Spleen (tissue), 7 donors: ENCODE data around the gene TRERF1.

ENCODE experiments used
- POLR2A ChIP-seq, 3 donors: fragments of 450-650 bp; IDR thresholded peaks; one replicate each; pipeline ENCODE4 v1.5.1; 2017; ENCODE audit warnings: antibody characterized with exemption in 3 of 3, mild to moderate bottlenecking in 1 of 3
- POLR2AphosphoS5 ChIP-seq, 3 donors: sonication (generic); formaldehyde crosslinking; IDR thresholded peaks; one replicate each; pipeline ENCODE4 v1.5.1; 2017; ENCODE audit warnings: antibody characterized with exemption in 3 of 3
- TF ChIP-seq, protein P1 (sequence below), 11 experiments: fragments of 200-600 bp in 7 of 11; fragments of 450-650 bp in 4 of 11; sonication (generic) in 4 of 11; IDR thresholded peaks in 8 of 11; conservative IDR thresholded peaks in 3 of 11; 1 replicate in 7 of 11; 2 replicates in 4 of 11; pipeline versions ENCODE4 v1.4.0 to v1.8.0; 2016 to 2021; ENCODE audit warnings: antibody characterized with exemption in 11 of 11, inconsistent platforms in 4 of 11, mild to moderate bottlenecking in 1 of 11
- donor health status: DM: no; HTN: no; CAD: no; lungs with moderate emphysema.
- donor health status: DM: no; HTN: no; CAD: no.
- donor health status: DM: no; HTN: no; CAD: no.

DNA sequence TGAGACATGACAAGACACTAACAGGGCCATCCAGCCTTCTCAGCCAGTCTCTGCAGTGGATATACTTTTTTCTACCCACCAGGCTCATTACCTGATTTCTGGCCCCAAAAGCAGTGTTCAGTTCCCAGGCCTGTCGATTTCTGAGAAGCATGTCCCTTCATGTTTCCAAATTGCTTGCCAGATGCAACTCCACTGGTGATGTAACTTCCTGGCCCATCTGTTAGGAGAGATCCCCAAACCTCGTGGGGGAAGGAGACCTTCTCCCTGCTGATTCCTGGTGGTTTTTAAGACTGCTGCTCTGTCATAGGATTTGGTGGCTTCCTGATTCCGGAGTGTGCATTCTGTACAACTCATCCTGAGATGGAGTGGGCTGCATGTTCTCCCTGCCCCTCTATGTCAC is 202.4 kb downstream of the TRERF1 start:
- TF ChIP-seq, protein P1, sequence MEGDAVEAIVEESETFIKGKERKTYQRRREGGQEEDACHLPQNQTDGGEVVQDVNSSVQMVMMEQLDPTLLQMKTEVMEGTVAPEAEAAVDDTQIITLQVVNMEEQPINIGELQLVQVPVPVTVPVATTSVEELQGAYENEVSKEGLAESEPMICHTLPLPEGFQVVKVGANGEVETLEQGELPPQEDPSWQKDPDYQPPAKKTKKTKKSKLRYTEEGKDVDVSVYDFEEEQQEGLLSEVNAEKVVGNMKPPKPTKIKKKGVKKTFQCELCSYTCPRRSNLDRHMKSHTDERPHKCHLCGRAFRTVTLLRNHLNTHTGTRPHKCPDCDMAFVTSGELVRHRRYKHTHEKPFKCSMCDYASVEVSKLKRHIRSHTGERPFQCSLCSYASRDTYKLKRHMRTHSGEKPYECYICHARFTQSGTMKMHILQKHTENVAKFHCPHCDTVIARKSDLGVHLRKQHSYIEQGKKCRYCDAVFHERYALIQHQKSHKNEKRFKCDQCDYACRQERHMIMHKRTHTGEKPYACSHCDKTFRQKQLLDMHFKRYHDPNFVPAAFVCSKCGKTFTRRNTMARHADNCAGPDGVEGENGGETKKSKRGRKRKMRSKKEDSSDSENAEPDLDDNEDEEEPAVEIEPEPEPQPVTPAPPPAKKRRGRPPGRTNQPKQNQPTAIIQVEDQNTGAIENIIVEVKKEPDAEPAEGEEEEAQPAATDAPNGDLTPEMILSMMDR (IDR thresholded peaks at IDR 0.05 in 8 of 11, conservative IDR thresholded peaks at IDR 0.05 in 3 of 11) = no peak
- TF ChIP-seq POLR2A (IDR thresholded peaks at IDR 0.05) (no peak), POLR2AphosphoS5 (IDR thresholded peaks at IDR 0.05) (no peak)
